ENCODE results near the gene BAZ1B.
"Not testable (repeated sequence)": the region's sequence is repeated elsewhere in the genome, so short reads cannot be mapped to it uniquely, and the experiment has no call there.

Gene BAZ1B

GRCh38 chr7:73487486-73487885, 34.6 kb downstream of the BAZ1B start:
- Histone ChIP-seq H3K4me3 (ENCODE audit: low read length) (no peak overlapping the region), H3F3A (ENCODE audit: control insufficient read depth, insufficient read depth) (peaks cover 20% of the 10 kb centered on the region), H4K20me1 (ENCODE audit: control insufficient read depth, insufficient read depth, low read depth, low read length) (peaks cover 5% of the 10 kb centered on the region; the same call in 1 of the 2 replicates), H3K9me3 (ENCODE audit: control insufficient read depth, insufficient read depth, low read length) (no peaks in the 10 kb centered on the region), H3K4me1 (ENCODE audit: control insufficient read depth, low read length) (no peaks in the 10 kb centered on the region), H3K36me3 (ENCODE audit: control insufficient read depth, low read length) (peaks cover 96% of the 10 kb centered on the region), H3K79me2 (ENCODE audit: control insufficient read depth, low read length) (peaks cover 90% of the 10 kb centered on the region), H3K27me3 (ENCODE audit: control insufficient read depth, low read length) (no peaks in the 10 kb centered on the region), H3K9me2 (replicated peaks; ENCODE audit: control insufficient read depth, low read length) (no peaks in the 10 kb centered on the region), H3K4me2 (ENCODE audit: low read length) (no peak overlapping the region), H3K27ac (ENCODE audit: low read depth, low read length) (no peak overlapping the region)
- TF ChIP-seq, protein P1, sequence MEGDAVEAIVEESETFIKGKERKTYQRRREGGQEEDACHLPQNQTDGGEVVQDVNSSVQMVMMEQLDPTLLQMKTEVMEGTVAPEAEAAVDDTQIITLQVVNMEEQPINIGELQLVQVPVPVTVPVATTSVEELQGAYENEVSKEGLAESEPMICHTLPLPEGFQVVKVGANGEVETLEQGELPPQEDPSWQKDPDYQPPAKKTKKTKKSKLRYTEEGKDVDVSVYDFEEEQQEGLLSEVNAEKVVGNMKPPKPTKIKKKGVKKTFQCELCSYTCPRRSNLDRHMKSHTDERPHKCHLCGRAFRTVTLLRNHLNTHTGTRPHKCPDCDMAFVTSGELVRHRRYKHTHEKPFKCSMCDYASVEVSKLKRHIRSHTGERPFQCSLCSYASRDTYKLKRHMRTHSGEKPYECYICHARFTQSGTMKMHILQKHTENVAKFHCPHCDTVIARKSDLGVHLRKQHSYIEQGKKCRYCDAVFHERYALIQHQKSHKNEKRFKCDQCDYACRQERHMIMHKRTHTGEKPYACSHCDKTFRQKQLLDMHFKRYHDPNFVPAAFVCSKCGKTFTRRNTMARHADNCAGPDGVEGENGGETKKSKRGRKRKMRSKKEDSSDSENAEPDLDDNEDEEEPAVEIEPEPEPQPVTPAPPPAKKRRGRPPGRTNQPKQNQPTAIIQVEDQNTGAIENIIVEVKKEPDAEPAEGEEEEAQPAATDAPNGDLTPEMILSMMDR (IDR thresholded peaks at IDR 0.05; ENCODE audit: low read depth, low read length, poor library complexity, severe bottlenecking), result no peak
- TF ChIP-seq EZH2phosphoT487 (IDR thresholded peaks at IDR 0.05; ENCODE audit: borderline replicate concordance, low read length), result no peak

DNA sequence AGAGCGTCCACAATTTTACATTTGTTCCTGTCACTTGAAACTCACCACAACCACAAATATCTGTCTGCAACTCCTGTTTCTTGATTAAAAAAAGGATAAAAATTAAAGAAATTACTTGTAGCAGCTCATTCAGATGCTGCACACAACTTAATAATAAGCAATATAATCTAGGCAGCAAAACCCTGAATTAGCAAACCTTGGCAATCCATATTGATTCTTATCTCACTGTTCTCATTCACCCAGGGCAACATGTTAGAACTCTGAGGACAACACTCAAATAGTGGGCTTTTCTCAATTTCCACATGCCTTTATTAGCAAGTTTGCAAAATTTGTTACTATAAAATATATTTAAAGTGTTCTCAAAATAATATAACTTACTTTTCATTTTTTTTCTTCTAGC, 38.9 kb downstream of the BAZ1B start:
- Histone ChIP-seq H3K9me2 (replicated peaks; ENCODE audit: control insufficient read depth, low read length) (no peaks in the 10 kb centered on the region), H3K4me1 (ENCODE audit: control insufficient read depth, low read length) (peaks cover 1% of the 10 kb centered on the region; the same call in 1 of the 2 replicates), H3K27ac (ENCODE audit: low read depth, low read length) (no peak overlapping the region), H3K4me3 (ENCODE audit: low read length) (no peak overlapping the region), H3K27me3 (ENCODE audit: control insufficient read depth, low read length) (no peaks in the 10 kb centered on the region), H3K4me2 (ENCODE audit: low read length) (no peak overlapping the region), H3K36me3 (ENCODE audit: control insufficient read depth, low read length) (peaks cover 96% of the 10 kb centered on the region), H3K9me3 (ENCODE audit: control insufficient read depth, insufficient read depth, low read length) (no peaks in the 10 kb centered on the region), H4K20me1 (ENCODE audit: control insufficient read depth, insufficient read depth, low read depth, low read length) (peaks cover 30% of the 10 kb centered on the region), H3F3A (ENCODE audit: control insufficient read depth, insufficient read depth) (peaks cover 26% of the 10 kb centered on the region), H3K79me2 (ENCODE audit: control insufficient read depth, low read length) (peaks cover 98% of the 10 kb centered on the region)
- TF ChIP-seq EZH2phosphoT487 (IDR thresholded peaks at IDR 0.05; ENCODE audit: borderline replicate concordance, low read length), result no peak
- TF ChIP-seq, protein P1 (IDR thresholded peaks at IDR 0.05; ENCODE audit: low read depth, low read length, poor library complexity, severe bottlenecking), result no peak

DNA sequence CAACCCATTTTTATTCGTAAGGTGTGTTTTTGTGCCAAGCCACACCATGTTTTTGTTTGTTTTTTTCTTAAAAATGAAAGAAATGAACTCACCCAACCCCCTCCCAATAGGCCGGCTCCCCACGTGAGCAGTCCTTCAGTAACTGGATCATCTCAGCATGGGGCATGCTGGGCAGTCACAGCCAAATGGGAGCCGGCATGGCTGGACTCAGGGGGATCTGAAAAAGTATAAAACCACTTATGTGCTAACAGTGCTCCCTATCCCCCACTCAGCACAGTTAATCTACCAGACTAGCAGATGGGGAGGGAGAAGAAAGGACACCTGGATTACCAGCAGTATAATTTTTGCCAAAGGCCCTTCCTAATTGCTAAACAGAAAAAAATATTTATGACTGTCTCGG, 39.3 kb downstream of the BAZ1B start:
- H3F3A ChIP-seq (ENCODE audit: control insufficient read depth, insufficient read depth), result peaks cover 22% of the 10 kb centered on the region
- H3K79me2 ChIP-seq (ENCODE audit: control insufficient read depth, low read length), result peaks cover 98% of the 10 kb centered on the region
- TF ChIP-seq EZH2phosphoT487 (IDR thresholded peaks at IDR 0.05; ENCODE audit: borderline replicate concordance, low read length), result no peak
- TF ChIP-seq, protein P1 (IDR thresholded peaks at IDR 0.05; ENCODE audit: low read depth, low read length, poor library complexity, severe bottlenecking), result no peak
- H3K4me2 ChIP-seq (ENCODE audit: low read length), result no peak overlapping the region
- H4K20me1 ChIP-seq (ENCODE audit: control insufficient read depth, insufficient read depth, low read depth, low read length), result peaks cover 35% of the 10 kb centered on the region
- H3K4me3 ChIP-seq (ENCODE audit: low read length), result no peak overlapping the region
- H3K9me2 ChIP-seq (replicated peaks; ENCODE audit: control insufficient read depth, low read length), result no peaks in the 10 kb centered on the region
- no peak overlapping the region for H3K27ac ChIP-seq (ENCODE audit: low read depth, low read length)
- H3K36me3 ChIP-seq (ENCODE audit: control insufficient read depth, low read length), result peaks cover 96% of the 10 kb centered on the region
- H3K4me1 ChIP-seq (ENCODE audit: control insufficient read depth, low read length), result peaks cover 6% of the 10 kb centered on the region
- no peaks in the 10 kb centered on the region for H3K27me3 ChIP-seq (ENCODE audit: control insufficient read depth, low read length)
- no peaks in the 10 kb centered on the region for H3K9me3 ChIP-seq (ENCODE audit: control insufficient read depth, insufficient read depth, low read length)

DNA sequence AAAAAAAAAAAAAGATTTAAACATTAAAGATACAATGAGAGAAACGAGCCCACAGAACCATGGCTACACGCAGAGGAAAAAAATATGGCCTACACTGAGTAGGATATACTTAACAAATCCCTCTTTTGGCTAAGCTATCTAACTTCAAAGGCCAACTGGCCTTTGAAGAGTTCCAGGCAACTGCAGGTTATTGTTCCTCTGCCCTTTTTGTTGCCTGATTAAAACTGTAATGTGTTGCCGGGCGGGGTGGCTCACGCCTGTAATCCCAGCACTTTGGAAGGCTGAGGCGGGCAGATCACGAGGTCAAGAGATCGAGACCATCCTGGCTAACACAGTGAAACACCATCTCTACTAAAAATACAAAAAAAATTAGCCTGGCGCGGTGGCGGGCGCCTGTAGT, 40.6 kb downstream of the BAZ1B start:
- H3K9me2 ChIP-seq (replicated peaks; ENCODE audit: control insufficient read depth, low read length); H3K4me3 ChIP-seq (ENCODE audit: low read length); H3K27me3 ChIP-seq (ENCODE audit: control insufficient read depth, low read length); H3K4me2 ChIP-seq (ENCODE audit: low read length); H3K9me3 ChIP-seq (ENCODE audit: control insufficient read depth, insufficient read depth, low read length); H3K27ac ChIP-seq (ENCODE audit: low read depth, low read length): not testable (repeated sequence)
- Histone ChIP-seq H3K79me2 (ENCODE audit: control insufficient read depth, low read length) (peaks cover 98% of the 10 kb centered on the region), H3K4me1 (ENCODE audit: control insufficient read depth, low read length) (peaks cover 18% of the 10 kb centered on the region), H3K36me3 (ENCODE audit: control insufficient read depth, low read length) (peaks cover 96% of the 10 kb centered on the region), H3F3A (ENCODE audit: control insufficient read depth, insufficient read depth) (peaks cover 24% of the 10 kb centered on the region), H4K20me1 (ENCODE audit: control insufficient read depth, insufficient read depth, low read depth, low read length) (peaks cover 43% of the 10 kb centered on the region)
